Panc1 (cell line): Measurements from ENCODE around the gene PIP4K2C. TPM values are rescaled to one million over a fixed set of nuclear protein-coding genes. Genes with fewer than 3 reads are reported as not detected.

Experiments used
- ATAC-seq: fragments of 200-7000 bp; cut with Tn5 transposase; 2 replicates; pipeline ENCODE4 v1.9.1; 2020; ENCODE audit warnings: mild to moderate bottlenecking, moderate library complexity
- BruUV-seq: library from RNA; stranded (reverse); fragments of 400-500 nt; replicated peaks from 2 replicates; lab custom pipeline; 2021; lab: Mats Ljungman, UMichigan
- CTCF ChIA-PET: fragments of 300-600 bp; sonication (Branson Sonifier 250); formaldehyde crosslinking; loops from one replicate; lab custom pipeline; 2022; ENCODE audit warnings: antibody characterized with exemption; lab: Charles Lee
- POLR2A ChIA-PET: fragments of 300-600 bp; sonication (Branson Sonifier 250); formaldehyde crosslinking; loops from one replicate; lab custom pipeline; 2022; ENCODE audit warnings: antibody characterized with exemption; lab: Charles Lee
- DNase-seq: peaks from one replicate; pipeline ENCODE4 v3.0.0-alpha.2; 2010; ENCODE audit warnings: low read depth, low spot score
- H3K27ac ChIP-seq: 2 replicates; pipeline ENCODE4 v1.5.1; 2011; ENCODE audit warnings: mild to moderate bottlenecking, low read length, inconsistent platforms
- H3K27me3 ChIP-seq: fragments of 200-500 bp; sonication (Bioruptor generic); 2 replicates; pipeline ENCODE4 v1.6.0; 2014; ENCODE audit warnings: low read length, inconsistent platforms; ENCODE audit not compliant: control insufficient read depth, insufficient read depth
- H3K36me3 ChIP-seq: fragments of 200-500 bp; sonication (Bioruptor generic); 2 replicates; pipeline ENCODE4 v1.5.1; 2014; ENCODE audit warnings: inconsistent platforms, mild to moderate bottlenecking, low read length, moderate library complexity; ENCODE audit not compliant: control insufficient read depth, insufficient read depth
- H3K4me1 ChIP-seq: 2 replicates; pipeline ENCODE4 v1.5.1; 2011; ENCODE audit warnings: inconsistent platforms, mild to moderate bottlenecking, low read length, moderate library complexity; ENCODE audit not compliant: control insufficient read depth, insufficient read depth
- H3K4me3 ChIP-seq, 2 experiments: 2 replicates each; pipeline ENCODE4 v1.5.1; 2011 to 2012; ENCODE audit warnings: low read depth in 2 of 2, low read length in 2 of 2, mild to moderate bottlenecking in 2 of 2, inconsistent platforms in 1 of 2, moderate library complexity in 1 of 2
- H3K9me3 ChIP-seq: fragments of 200-500 bp; sonication (Bioruptor generic); 2 replicates; pipeline ENCODE4 v1.5.1; 2014; ENCODE audit warnings: low read depth, mild to moderate bottlenecking, inconsistent platforms, low read length, moderate library complexity; ENCODE audit not compliant: control insufficient read depth, insufficient read depth
- CTCF ChIP-seq: fragments of 450-650 bp; IDR thresholded peaks from 2 replicates; pipeline ENCODE4 v1.5.1; 2017; ENCODE audit warnings: mild to moderate bottlenecking
- POLR2AphosphoS5 ChIP-seq: IDR thresholded peaks from 2 replicates; pipeline ENCODE4 v1.6.1; 2012; ENCODE audit warnings: mild to moderate bottlenecking, low read depth, low read length, moderate library complexity
- REST ChIP-seq, 2 experiments: IDR thresholded peaks; 2 replicates each; pipeline ENCODE4 v1.6.1; 2011 to 2012; ENCODE audit warnings: low read depth in 2 of 2, control low read depth in 1 of 2, low read length in 1 of 2, mild to moderate bottlenecking in 1 of 2, moderate library complexity in 1 of 2; ENCODE audit not compliant: insufficient read depth in 1 of 2
- SIN3A ChIP-seq: IDR thresholded peaks from 2 replicates; pipeline ENCODE4 v1.6.1; 2012; ENCODE audit warnings: low read depth, mild to moderate bottlenecking, low read length, moderate library complexity, borderline replicate concordance; ENCODE audit not compliant: insufficient read depth
- TCF7L2 ChIP-seq: IDR thresholded peaks from 2 replicates; pipeline ENCODE4 v1.6.1; 2011; ENCODE audit warnings: mild to moderate bottlenecking, low read depth, low read length, inconsistent platforms
- in situ Hi-C: cut with HindIII; loops from 2 replicates; pipeline ENCODE4 v1.10.0; 2016; ENCODE audit warnings: low sequenced_read_pairs, low pct_unique_long_range_greater_than_20kb
- intact Hi-C: fragments of 100-400 bp; cut with micrococcal nuclease; formaldehyde crosslinking; loops from one replicate; pipeline ENCODE4 v1.10.0; 2022; ENCODE audit not compliant: unreplicated experiment
- total RNA-seq: library from RNA; stranded (reverse); gene quantifications from one replicate; pipeline ENCODE4 v1.2.1, GENCODE V29; 2021; ENCODE audit not compliant: unreplicated experiment

Gene PIP4K2C
- total RNA-seq, 1 experiment from 2014 or later = 62.6 TPM

GRCh38 chr12:57590479-57590863 is 521 bp upstream of the PIP4K2C start:
- ChIA-PET CTCF (no interaction called here), POLR2A (interaction anchor here (0.6 to 0.7 kb wide), 2 partner anchors 14 to 28 kb away, joined by 6 to 7 read pairs; no protein-coding TSS in a partner anchor)
- DNase-seq (no peak), ATAC-seq (peak; percentile 6; the same call in 1 of the 2 replicates)
- BruUV-seq = no TSS peak
- Histone ChIP-seq H3K36me3 (peaks cover 3% of the 10 kb centered on the region; the same call in 1 of the 2 replicates), H3K4me3 (peak overlapping the region; percentile 94 to 97), H3K27me3 (no peaks in the 10 kb centered on the region), H3K9me3 (no peaks in the 10 kb centered on the region), H3K4me1 (peaks cover 15% of the 10 kb centered on the region), H3K27ac (peak overlapping the region; percentile 87)
- TF ChIP-seq SIN3A (no peak), POLR2AphosphoS5 (no peak), CTCF (no peak), TCF7L2 (no peak), REST (IDR thresholded peaks at IDR 0.05; ENCODE audit: insufficient read depth in 1 of 2, low read depth in 2 of 2, low read length in 1 of 2) (no peak)
- in situ Hi-C loops = no loop called here
- intact Hi-C loops = no loop called here

- in situ Hi-C loops = no loop called here
- H3K4me1 ChIP-seq = peaks cover 15% of the 10 kb centered on the region
- CTCF ChIA-PET = interaction anchor here (0.5 to 0.6 kb wide), 2 partner anchors 18 to 68 kb away, joined by 3 read pairs; no protein-coding TSS in a partner anchor
- intact Hi-C loops = no loop called here
- DNase-seq (no peak), ATAC-seq (no peak)
- H3K36me3 ChIP-seq = peaks cover 3% of the 10 kb centered on the region; the same call in 1 of the 2 replicates
- no peaks in the 10 kb centered on the region for H3K9me3 ChIP-seq
- H3K4me3 ChIP-seq = peak overlapping the region; percentile 94 to 97
- H3K27ac ChIP-seq = peak overlapping the region; percentile 87
- H3K27me3 ChIP-seq = no peaks in the 10 kb centered on the region
- no peak for TF ChIP-seq TCF7L2
- TF ChIP-seq CTCF = no peak
- no peak for TF ChIP-seq SIN3A
- POLR2A ChIA-PET = interaction anchor here (0.5 to 0.7 kb wide), 2 partner anchors 14 to 492 kb away, joined by 6 to 13 read pairs; no protein-coding TSS in a partner anchor
- BruUV-seq = no TSS peak
Measured at GRCh38 chr12:57591782-57592325, 862 bp downstream of the PIP4K2C start.
